Brain microvascular endothelial cell (primary cell): ENCODE measurements around the gene KCNQ2.

ENCODE experiments used
- DNase-seq: peaks from one replicate; pipeline ENCODE4 v3.0.0-alpha.2; 2020
- H3K27ac ChIP-seq: fragments of 250-450 bp; sonication (Bioruptor Pico); 2 replicates; pipeline ENCODE4 v1.5.1; 2020; ENCODE audit warnings: mild to moderate bottlenecking, moderate library complexity
- H3K27me3 ChIP-seq: fragments of 250-450 bp; sonication (Bioruptor Pico); replicated peaks from 2 replicates; pipeline ENCODE4 v1.5.1; 2020; ENCODE audit warnings: mild to moderate bottlenecking
- H3K36me3 ChIP-seq: fragments of 250-450 bp; sonication (Bioruptor Pico); replicated peaks from 2 replicates; pipeline ENCODE4 v1.5.1; 2020; ENCODE audit warnings: mild to moderate bottlenecking
- H3K4me3 ChIP-seq: 2 replicates; pipeline ENCODE4 v1.5.1; 2011; ENCODE audit warnings: low read depth, mild to moderate bottlenecking, control low read depth, low read length, moderate library complexity
- in situ Hi-C: cut with HindIII; loops from 2 replicates; pipeline ENCODE4 v1.10.0; 2017; ENCODE audit warnings: low sequenced_read_pairs, low pct_ligation_motif_present
- TF ChIP-seq, protein P1 (sequence below): IDR thresholded peaks from 2 replicates; pipeline ENCODE4 v1.5.1; 2011; ENCODE audit warnings: low read depth, mild to moderate bottlenecking, moderate library complexity, low read length, control low read depth, inconsistent platforms; ENCODE audit errors: missing control alignments

The KCNQ2 gene

DNA sequence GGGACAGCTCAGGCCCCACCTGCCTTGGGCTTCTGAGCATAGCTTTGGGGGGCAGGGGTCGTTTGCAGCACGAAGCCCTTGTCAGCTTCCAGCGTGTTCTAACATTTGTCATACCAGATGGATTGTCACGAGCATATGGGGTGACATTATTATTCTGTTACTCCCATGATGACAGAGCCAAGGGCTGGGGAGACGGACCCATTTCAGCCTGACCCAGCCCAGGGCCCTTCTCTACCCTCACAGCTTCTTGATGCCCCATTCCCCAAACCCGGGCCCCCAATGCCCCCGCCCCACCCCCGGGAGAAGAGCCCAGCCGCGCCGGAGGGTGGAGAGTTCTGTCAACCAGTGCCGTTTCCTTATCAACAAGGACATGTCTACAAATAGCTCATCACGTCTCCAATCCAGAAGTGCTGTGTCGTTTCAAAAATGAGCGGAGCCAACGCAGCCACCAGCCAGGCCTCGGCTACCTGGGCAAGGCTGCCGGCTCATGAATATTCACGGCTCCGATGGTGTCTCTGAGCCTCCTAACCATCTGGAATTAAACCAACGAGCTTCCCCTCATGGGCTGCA lies 101.8 kb downstream of the KCNQ2 start:
- in situ Hi-C loops: no loop called here
- no peak overlapping the region for H3K27ac ChIP-seq
- TF ChIP-seq, protein P1, sequence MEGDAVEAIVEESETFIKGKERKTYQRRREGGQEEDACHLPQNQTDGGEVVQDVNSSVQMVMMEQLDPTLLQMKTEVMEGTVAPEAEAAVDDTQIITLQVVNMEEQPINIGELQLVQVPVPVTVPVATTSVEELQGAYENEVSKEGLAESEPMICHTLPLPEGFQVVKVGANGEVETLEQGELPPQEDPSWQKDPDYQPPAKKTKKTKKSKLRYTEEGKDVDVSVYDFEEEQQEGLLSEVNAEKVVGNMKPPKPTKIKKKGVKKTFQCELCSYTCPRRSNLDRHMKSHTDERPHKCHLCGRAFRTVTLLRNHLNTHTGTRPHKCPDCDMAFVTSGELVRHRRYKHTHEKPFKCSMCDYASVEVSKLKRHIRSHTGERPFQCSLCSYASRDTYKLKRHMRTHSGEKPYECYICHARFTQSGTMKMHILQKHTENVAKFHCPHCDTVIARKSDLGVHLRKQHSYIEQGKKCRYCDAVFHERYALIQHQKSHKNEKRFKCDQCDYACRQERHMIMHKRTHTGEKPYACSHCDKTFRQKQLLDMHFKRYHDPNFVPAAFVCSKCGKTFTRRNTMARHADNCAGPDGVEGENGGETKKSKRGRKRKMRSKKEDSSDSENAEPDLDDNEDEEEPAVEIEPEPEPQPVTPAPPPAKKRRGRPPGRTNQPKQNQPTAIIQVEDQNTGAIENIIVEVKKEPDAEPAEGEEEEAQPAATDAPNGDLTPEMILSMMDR: no peak
- no peaks in the 10 kb centered on the region for H3K36me3 ChIP-seq
- peaks cover 2% of the 10 kb centered on the region for H3K27me3 ChIP-seq
- DNase-seq: no peak
- no peak overlapping the region for H3K4me3 ChIP-seq

- H3K27ac ChIP-seq: no peak overlapping the region
- TF ChIP-seq, protein P1: no peak
- DNase-seq: no peak
- peaks cover 2% of the 10 kb centered on the region for H3K27me3 ChIP-seq
- H3K36me3 ChIP-seq: no peaks in the 10 kb centered on the region
- no peak overlapping the region for H3K4me3 ChIP-seq
- in situ Hi-C loops: no loop called here
These were observed 102.5 kb downstream of the KCNQ2 start for GRCh38 chr20:63369724-63370617.

- in situ Hi-C loops: no loop called here
- H3K36me3 ChIP-seq: no peaks in the 10 kb centered on the region
- TF ChIP-seq, protein P1: no peak
- no peak for DNase-seq
- no peak overlapping the region for H3K27ac ChIP-seq
- H3K4me3 ChIP-seq: no peak overlapping the region
- H3K27me3 ChIP-seq: no peaks in the 10 kb centered on the region
These were observed 103.4 kb downstream of the KCNQ2 start for GRCh38 chr20:63369024-63369530.

DNA sequence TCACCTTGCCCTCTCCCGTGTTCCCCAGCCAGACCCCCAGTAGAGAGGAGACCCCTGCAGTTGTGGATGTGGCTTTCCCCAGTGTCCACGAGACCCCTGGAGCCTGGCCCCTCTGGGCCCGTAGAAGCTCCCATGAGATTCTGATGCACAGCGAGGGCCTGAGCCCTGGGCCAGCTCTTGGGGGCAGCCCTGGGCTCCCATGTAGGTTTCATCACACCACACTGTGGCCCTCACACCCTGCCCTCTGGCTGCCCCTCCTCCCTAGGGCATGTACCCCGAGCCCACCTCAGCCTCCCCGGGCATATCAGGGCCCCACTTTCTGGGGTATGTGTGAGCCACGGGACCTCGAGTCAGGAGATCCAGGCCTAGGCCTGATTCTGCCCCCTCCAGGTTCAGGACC lies 104.3 kb downstream of the KCNQ2 start:
- TF ChIP-seq, protein P1: no peak
- DNase-seq: no peak
- Histone ChIP-seq H3K4me3 (no peak overlapping the region), H3K36me3 (no peaks in the 10 kb centered on the region), H3K27me3 (no peaks in the 10 kb centered on the region), H3K27ac (no peak overlapping the region)
- in situ Hi-C loops: no loop called here

GRCh38 chr20:63367446-63368055 lies 104.9 kb downstream of the KCNQ2 start:
- no peak overlapping the region for H3K4me3 ChIP-seq
- DNase-seq: no peak
- TF ChIP-seq, protein P1: no peak
- in situ Hi-C loops: no loop called here
- H3K27me3 ChIP-seq: no peaks in the 10 kb centered on the region
- no peaks in the 10 kb centered on the region for H3K36me3 ChIP-seq
- H3K27ac ChIP-seq: no peak overlapping the region
